DMS 273 treated with DMSO at 0.1 percent for 48 hours (cell line): ENCODE results near the gene PTPN11.
"Not testable (repeated sequence)": the region's sequence is repeated elsewhere in the genome, so short reads cannot be mapped to it uniquely, and the experiment has no call there.

Experiments
- DNase-seq: peaks from one replicate; lab custom pipeline; 2025; lab: John Stamatoyannopoulos, UW

Gene PTPN11

DNA sequence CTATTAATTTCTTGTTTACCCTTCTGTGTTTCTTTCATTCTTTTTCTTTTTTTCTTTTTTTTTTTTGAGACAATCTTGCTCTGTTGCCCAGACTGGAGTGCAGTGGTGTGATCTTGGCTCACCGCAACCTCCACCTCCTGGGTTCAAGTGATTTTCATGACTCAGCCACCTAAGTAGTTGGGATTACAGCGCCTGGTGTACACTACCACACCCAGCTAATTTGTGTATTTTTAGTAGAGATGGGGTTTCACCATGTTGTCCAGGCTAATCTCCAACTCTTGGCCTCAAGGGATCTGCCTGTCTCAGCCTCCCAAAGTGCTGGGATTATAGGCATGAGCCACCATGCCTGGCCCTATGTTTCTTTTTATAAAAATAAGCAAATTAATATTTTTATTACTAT, 29.4 kb downstream of the PTPN11 start:
- not testable (repeated sequence) for DNase-seq

DNA sequence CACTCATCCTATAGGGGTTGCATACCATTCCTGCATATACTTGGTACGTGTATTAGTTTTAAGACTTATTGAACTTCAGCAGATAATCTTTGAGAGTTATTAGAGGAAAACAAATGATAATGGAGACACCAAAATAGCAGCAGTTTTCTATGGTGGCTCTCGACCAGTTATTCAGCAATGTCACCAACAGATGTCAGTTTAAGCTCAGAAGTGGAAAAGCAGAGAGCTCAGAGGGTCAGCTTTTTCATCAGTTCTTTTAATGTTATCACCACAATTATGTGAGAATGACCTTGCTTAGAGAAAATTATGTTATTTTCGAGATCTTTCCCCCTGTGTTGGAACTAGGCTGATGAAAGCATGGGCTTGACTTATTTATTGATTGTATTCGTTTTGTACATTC, 32.0 kb downstream of the PTPN11 start:
- DNase-seq, result no peak

DNA sequence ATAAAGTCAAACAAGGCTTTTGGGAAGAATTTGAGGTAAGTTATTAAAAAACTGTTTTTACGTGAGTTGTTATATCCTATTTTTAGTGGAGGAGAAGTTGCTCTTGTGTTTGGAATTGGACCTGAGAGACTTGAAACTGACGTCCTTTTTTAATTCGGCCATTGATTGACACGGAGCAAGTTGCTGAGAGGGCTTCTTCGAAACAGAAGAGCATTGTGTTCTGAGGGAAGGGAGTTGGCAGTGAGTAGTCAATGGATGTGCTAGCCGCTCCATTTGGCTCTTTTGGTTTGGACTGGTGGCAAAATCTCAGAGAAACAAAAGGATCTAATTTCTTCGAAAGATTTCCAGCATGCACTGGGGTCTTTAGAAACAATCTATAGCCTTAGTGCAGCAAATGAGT, 37.3 kb downstream of the PTPN11 start:
- DNase-seq, result no peak

DNA sequence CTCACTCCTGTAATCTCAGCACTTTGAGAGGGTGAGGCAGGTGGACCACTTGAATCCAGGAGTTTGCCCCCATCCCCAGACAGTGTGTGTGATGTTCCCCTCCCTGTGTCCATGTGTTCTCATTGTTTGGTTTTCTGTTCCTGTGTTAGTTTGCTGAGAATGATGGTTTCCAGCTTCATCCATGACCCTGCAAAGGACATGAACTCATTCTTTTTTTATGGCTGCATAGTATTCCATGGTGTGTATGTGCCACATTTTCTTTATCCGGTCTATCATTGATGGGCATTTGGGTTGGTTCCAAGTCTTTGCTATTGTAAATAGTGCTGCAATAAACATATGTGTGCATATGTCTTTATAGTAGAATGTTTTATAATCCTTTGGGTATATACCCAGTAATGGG, 38.4 kb downstream of the PTPN11 start:
- DNase-seq, result not testable (repeated sequence)

DNA sequence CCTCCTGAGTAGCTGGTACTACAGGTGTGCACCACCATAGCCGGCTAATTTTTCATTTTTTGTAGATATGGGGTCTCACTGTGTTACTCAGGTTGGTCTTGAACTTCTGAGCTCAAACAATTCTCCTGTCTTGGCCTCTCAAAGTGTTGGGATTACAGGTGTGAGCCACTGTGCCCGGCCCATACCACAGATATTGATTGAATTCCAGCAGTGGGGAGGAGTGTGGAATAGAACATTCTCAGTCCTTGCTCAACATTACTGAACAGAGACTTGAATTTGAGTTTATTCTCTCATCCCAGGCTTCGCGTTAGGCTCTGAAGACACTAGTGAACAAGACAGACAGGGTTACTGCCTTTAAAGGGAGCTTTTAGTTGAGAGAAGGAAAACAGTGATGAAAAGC, 39.6 kb downstream of the PTPN11 start:
- DNase-seq, result no peak

DNA sequence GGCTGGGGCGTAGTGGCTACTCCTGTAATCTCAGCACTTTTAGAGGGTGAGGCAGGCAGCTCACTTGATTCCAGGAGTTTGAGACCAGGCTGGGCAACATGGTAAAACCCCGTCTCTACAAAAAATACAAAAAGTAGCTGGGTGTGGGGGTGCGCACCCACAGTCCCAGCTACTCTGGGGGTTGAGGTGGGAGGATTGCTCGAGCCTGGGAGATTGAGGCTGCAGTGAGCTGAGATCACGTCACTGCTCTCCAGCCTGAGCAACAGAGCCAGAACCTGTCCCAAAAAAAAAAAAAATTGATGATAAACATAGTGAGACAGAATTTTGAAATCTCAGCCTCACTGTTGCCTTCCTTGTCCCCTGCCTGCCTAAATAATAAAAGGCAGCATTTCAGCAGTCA, 40.0 kb downstream of the PTPN11 start:
- no peak for DNase-seq

DNA sequence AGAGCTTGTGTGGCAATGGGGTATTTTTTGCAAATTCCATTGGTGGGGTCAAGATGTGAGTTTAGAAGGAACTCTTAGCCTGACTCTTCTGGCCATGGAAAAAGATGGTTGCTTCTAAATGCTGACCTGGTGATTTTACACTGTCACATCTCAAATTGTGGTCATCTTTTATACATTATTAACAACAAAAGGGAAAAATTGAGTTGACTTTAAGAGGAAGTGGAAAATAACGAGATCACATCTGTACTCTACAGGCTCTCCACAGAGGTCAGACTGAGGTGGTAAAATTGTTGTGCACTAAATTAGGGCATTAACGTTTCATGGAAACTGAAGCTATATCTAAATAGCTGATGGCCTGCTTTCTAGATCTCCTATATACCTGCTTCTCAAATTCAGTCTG, 44.7 kb downstream of the PTPN11 start:
- DNase-seq, result no peak

DNA sequence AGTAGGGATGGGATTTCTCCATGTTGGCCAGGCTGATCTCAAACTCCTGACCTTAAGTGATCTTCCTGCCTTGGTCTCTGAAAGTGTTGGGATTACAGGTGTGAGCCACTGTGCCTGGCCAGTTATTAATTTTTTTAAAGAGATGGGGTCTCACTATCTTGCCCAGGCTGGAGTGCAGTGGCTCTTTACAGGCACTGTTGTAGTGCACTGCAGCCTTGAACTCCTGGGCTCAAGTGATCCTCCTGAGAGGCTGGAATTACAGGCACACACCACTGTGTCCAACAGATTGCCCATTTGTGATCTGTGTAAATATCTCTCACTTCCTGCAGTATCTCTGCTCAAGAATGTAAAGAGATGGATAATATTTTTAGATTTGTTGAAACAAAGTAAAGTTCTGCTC, 45.9 kb downstream of the PTPN11 start:
- no peak for DNase-seq

DNA sequence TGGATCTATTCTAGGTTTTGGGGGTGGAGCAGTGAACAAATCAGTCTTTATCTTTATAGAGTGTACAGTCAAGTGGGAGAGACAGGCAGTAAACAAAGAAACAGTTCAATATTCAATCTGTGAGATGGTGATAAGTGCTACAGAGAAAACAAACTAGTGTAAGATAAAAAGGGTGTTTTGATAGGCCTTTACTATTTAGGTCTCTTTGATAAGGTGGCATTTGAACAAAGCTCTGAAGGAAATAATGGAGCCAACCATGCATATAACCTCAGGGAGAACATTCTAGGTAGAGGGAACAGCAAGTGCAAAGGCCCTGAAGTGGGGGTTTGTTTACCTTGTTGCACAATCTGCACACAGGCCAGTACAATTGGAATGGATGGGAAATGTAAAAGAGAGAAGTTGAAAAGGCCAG, 47.3 kb downstream of the PTPN11 start:
- DNase-seq, result no peak

DNA sequence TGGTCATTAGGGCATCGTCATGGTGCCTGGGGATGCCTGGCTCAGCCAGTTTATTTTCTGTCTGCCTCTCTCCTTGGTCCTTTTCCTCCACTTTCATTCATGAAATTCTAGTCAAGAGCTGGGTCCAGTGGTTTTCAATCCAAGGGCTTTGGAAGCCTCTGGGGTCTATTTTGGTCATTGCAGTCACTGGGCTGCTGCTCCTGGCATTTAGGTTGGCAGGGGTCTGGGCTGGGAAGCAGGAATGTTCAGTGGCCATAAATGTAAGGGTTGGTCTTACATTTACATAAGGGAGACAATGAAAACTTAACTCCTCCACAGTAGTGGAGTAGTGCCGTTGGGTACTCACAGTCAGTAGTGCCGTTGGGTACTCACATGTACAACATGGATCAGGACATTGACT, 48.1 kb downstream of the PTPN11 start:
- no peak for DNase-seq

DNA sequence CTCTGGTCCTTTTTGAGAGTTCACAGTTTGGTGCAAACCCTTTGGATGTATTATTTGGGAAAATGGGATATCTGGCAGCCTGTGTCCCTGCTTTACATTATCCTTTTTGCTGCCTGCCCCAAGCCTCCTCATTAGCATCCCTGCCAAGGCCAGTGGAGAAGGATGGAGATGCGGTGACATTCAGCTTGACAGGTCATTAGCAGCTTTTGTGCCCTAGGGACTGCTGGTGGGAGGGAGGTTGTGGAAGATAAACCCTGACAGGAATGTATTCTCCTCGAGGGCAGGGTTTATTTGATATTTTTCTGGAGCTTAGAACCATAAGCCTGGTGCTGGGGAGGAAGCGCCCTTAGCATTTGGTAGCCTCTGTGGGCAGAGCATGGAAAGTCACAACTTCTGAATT, 49.3 kb downstream of the PTPN11 start:
- DNase-seq, result no peak

DNA sequence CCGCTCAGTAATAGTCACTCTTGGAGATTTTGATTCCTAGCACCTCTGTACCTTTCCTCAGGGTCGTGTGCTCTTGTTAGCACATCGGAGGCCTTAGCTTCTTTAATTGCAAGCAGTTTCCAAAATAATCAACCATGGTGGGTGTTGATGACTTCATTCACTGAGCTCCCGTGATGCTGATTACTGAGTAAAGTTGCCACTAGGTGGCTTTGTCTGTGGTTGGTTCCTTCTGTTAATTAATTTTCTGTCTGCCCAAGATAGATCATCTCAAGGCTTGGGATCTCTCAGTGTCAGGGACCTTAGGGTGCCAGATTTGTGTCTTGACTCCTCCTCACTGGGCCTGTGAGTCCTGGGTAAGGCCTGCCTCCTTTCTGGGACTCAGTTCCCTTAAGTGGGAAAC, 54.3 kb downstream of the PTPN11 start:
- DNase-seq, result no peak

DNA sequence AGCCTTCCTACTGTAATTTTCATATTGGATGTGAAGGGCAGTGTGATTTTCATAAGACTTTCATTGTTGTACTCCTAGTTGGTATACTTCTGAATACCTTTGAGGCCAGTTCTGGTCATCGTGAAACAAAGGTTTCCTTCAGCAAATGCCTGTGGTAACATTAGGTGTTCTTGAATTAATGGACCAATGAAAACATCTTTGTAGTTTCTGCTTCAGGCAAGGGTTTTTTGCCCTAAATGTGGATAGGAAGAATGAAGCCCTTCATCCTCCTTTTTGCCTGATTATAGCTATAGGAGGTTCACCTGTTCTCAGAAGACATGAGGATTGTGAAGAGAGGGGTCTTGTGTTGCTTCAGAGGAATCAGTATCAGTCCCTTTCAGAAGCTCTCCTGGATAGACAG, 60.7 kb downstream of the PTPN11 start:
- no peak for DNase-seq

DNA sequence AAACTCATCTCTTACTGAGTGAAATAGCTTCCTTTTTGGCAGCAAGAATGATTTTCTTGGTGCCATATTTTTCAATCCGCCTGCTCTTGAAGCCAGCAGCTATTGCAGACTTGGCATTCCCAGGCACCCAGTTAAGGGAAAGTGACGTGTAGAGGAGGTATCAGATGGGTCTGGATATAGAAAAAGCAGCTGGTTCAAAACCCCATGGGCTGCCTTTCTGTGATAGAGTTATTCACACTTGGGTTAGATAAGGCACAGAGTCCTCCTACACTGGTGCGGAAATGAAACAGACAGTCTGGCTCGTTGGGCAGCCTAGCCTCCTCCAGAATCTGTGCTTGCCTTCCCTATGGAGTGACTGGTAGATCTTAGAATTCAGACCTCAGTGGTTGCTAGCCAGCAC, 62.2 kb downstream of the PTPN11 start:
- no peak for DNase-seq

DNA sequence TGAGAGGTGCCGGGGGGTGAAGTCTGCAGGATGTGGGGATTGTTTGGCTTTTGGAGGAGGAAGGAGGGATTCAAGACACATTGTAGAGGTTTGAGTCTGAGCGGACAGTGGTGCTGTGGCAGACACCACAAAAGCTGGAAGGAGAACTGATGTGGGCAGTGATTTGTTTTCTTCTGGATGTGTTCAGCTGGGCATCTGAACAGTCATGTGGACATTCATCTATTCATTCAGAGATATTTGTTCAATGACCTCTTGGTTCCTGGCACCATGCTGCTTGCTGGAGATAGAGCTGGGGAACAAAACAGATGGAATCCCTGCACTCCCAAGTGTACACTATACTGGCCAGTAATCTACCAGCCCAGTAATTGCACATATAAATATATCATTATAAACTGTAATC, 64.0 kb downstream of the PTPN11 start:
- no peak for DNase-seq

DNA sequence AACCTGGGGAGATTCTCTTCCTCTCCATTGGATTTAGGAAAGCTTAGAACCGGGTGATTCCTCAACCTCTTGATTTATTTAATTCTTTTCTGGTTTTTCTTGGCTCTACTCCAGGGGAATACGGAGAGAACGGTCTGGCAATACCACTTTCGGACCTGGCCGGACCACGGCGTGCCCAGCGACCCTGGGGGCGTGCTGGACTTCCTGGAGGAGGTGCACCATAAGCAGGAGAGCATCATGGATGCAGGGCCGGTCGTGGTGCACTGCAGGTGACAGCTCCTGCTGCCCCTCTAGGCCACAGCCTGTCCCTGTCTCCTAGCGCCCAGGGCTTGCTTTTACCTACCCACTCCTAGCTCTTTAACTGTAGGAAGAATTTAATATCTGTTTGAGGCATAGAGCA, 67.6 kb downstream of the PTPN11 start:
- no peak for DNase-seq

DNA sequence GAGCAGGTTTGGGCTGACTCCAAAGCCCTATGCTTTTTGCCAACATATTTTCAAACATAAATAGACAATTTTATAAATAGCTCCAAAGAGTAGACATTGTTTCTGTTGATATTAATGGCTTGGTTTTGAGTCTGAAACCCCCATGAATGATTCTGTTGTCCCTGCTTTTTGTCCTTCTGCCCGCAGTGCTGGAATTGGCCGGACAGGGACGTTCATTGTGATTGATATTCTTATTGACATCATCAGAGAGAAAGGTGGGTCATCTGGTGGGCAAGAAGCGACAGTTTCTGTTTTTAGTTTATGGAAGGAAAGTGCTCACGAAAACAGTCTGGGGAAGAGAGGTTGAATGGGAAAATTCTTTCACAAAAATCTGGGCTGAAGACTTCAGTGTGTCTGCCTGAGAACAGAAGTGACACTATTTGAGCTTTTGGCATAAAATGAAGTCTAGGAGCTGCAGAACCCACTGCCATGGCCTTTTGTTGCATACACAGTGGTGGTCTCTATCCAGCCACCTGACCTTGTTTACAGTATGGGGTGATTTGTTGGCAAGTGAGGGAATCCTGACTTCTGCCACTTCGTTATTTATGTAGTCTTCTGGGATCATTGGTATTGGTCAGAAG, 69.6 kb downstream of the PTPN11 start:
- DNase-seq, result no peak

DNA sequence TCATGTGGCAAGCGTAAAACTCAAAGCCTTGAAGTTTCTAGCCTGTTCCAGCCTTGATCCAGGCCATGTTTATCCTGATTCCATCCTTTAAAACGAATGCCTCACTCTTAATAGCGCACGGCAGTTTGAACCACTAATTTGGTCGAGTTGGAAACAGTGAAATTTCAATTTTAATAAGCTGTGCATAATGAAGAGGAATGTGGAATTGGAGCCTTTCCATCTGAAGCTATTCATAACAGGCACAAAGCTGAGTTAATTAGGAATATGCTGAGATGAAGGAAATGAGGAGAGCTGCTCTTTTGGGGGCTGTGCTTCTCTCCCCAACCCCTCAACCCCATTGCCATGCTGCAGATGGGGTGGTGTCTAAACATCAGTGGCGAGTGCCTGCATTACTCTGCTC, 70.7 kb downstream of the PTPN11 start:
- no peak for DNase-seq

DNA sequence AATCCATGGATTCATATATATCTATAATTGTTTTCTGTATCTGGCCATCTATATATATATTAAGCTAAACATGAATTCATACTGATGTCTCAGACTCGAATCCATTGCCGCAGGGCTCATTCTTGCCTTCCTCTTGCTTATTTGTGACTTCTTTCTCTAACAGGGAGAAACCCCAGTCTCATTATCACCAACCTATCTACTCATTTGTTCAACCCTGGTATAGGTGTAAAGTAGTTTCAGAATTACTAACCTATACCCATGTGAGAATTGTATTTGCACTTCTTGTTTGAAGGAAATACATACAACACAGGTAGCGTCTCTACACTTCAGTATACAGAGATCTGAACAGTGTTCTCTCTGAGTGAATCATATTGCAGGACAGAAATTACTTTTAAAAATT, 77.7 kb downstream of the PTPN11 start:
- DNase-seq, result no peak

DNA sequence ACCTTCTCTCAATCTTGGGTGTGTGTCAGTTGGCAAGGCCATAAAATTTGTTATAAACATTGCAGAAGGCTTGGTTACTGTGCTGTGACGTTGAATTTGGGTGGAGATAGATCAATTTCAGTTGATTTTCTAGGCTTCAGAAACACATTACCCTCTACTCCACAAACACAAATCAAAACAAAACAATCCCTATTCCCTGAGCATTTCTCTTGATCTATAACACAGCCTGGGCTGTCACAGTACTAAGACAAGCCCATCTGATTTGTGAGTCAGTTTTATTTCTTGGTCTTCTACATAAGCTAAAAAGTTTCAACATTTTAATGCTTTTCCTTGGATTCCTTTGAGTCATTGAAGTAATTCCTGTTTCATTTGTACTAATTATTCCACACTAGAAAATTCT, 79.8 kb downstream of the PTPN11 start:
- no peak for DNase-seq

DNA sequence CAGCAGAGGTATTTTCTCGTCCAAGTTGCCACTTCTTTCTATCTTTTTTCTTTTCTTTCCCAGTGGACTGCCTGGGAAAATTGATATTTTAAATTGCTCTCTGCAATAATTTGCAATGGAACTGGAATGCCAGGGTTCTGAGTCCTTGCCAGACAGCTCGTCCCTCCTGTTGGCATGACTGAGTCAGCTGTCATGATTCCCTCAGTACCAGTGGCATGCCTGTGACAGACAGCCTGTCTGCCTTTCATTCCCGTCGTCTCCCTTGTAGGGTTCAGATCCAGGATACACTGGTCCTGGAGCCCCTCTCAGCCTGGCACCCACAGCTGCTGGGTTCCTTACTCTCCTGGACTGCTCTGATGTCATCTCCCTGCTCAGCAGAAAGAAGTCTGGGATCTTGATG, 84.8 kb downstream of the PTPN11 start:
- DNase-seq, result no peak

DNA sequence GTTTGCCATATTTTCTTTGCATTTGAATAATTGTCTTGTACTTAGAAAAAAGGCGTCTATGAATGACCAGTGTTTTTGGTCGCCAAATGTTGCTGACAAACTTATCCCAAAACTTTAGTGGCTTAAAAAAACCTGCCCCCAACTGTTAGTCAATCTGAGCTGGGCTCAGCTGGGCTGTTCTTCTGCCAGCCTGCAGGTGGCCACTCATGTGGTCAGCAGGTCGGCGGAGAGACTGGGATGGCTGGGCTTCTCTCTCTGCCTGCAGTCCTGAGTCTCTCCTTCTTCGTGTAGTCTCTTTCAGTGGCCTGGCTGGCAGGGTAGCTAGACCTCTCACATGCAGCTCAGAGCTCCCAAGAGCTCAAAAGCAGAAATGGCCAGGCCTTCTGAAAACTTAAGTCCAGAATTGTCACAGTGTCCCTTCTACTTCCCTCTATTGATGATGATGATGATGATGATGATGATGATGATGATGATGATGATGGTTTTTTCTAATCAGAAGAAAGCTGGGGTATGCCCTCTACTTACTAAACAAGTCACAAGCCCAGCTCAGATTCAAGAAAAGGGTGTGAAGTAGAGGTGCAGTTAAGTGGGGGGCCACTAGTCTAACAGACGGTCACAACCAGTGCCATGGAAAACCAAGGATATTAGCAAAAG, 87.9 kb downstream of the PTPN11 start:
- no peak for DNase-seq

DNA sequence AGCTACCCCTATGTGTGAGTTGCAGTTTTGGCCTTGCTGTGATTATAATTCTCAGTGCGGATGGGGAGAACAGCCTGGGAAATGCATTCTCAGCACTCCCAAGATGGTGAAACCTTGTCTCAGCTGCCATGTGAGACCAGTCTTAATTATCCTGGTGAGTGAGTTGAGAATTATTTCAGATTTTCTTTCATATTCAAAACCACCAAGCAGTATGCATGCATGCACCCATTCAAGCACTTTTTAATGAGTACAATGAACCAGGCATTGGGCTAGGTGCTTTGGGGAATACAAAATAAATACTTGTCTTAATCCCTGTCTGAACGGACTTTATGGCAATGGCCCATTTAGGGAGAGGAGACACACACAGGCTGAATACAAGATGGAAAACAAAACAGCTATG, 94.7 kb downstream of the PTPN11 start:
- no peak for DNase-seq

DNA sequence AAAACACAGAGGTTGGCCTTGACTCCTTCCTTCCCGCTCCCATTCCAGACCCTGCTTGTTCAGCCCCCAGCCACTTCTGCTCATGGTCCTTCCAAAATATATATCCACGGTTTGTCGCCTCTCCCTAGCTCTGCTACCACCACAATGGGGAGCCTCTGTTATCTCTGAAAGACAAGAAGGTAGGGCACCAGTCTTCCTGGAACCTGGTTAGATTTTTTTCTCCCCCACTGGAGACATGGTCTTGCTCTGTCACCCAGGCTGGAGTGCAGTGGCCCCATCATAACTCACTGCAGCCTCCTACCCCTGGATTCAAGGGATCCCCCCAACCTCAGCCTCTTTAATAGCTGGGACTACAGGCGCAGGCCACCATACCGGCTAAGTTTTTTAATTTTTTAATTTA, 95.7 kb downstream of the PTPN11 start:
- DNase-seq, result no peak
